HCT116 (cell line): ENCODE results near the gene RANBP10. TPM values are rescaled to one million over a fixed set of nuclear protein-coding genes. Genes with fewer than 3 reads are reported as not detected.

Experiments
- ATAC-seq: fragments of 200-7000 bp; cut with Tn5 transposase; 2 replicates; pipeline ENCODE4 v1.9.1; 2020; ENCODE audit warnings: mild to moderate bottlenecking, moderate library complexity
- BruUV-seq: library from RNA; stranded (reverse); fragments of 400-500 nt; replicated peaks from 2 replicates; lab custom pipeline; 2021; lab: Mats Ljungman, UMichigan
- CTCF ChIA-PET: fragments of 300-600 bp; sonication (Branson Sonifier 250); formaldehyde crosslinking; loops from one replicate; lab custom pipeline; 2021; ENCODE audit warnings: antibody characterized with exemption; lab: Charles Lee
- POLR2A ChIA-PET: fragments of 300-600, 350-600 bp; sonication (Branson Sonifier 250); formaldehyde crosslinking; loops from one replicate; lab custom pipeline; 2021; ENCODE audit warnings: antibody characterized with exemption; lab: Charles Lee
- RAD21 ChIA-PET, 2 experiments: fragments of 300-600 bp; sonication (Branson Sonifier 250); formaldehyde crosslinking; loops; one replicate each; lab custom pipeline; 2023; ENCODE audit warnings: low total read pairs in 2 of 2; ENCODE audit not compliant: uncharacterized antibody in 2 of 2, unreplicated experiment in 2 of 2, low non-redundant PET in 1 of 2; lab: Charles Lee
- DNase-seq: peaks from one replicate; pipeline ENCODE4 v3.0.0-alpha.2; 2010; ENCODE audit warnings: low read depth, low spot score
- H2AFZ ChIP-seq: fragments of 200-600 bp; shearing (Covaris generic), sonication (generic); 2 replicates; pipeline ENCODE4 v1.6.1; 2017; ENCODE audit warnings: low read depth, mixed run types, mixed read lengths, antibody characterized with exemption, low read length; ENCODE audit not compliant: poor library complexity, severe bottlenecking
- H3K27ac ChIP-seq: 2 replicates; pipeline ENCODE4 v1.5.1; 2012; ENCODE audit warnings: low read depth, low read length
- H3K27me3 ChIP-seq: fragments of 200-600 bp; sonication (generic); 2 replicates; pipeline ENCODE4 v1.6.1; 2016; ENCODE audit warnings: mixed run types, low read length, mixed read lengths; ENCODE audit not compliant: insufficient read depth
- H3K36me3 ChIP-seq, 2 experiments: fragments of 200-500 bp in 1 of 2; fragments of 200-600 bp in 1 of 2; sonication (Bioruptor generic) in 1 of 2; sonication (generic) in 1 of 2; 2 replicates each; pipeline versions ENCODE4 v1.5.1 to v1.6.1; 2014 to 2016; ENCODE audit warnings: low read length in 2 of 2, inconsistent platforms in 1 of 2, mixed read lengths in 1 of 2, mixed run types in 1 of 2; ENCODE audit not compliant: insufficient read depth in 2 of 2, control insufficient read depth in 1 of 2
- H3K4me1 ChIP-seq, 2 experiments: fragments of 200-600 bp in 1 of 2; sonication (generic) in 1 of 2; 2 replicates each; pipeline versions ENCODE4 v1.5.1 to v1.6.1; 2012 to 2017; ENCODE audit warnings: low read length in 2 of 2, inconsistent platforms in 1 of 2, mild to moderate bottlenecking in 1 of 2, mixed read lengths in 1 of 2, mixed run types in 1 of 2, moderate library complexity in 1 of 2; ENCODE audit not compliant: insufficient read depth in 2 of 2, control insufficient read depth in 1 of 2
- H3K4me2 ChIP-seq: fragments of 200-600 bp; sonication (generic); 2 replicates; pipeline ENCODE4 v1.6.1; 2017; ENCODE audit warnings: mixed run types, low read length, mixed read lengths
- H3K4me3 ChIP-seq, 2 experiments: fragments of 200-600 bp in 1 of 2; sonication (generic) in 1 of 2; replicated peaks in 1 of 2; 2 replicates each; pipeline ENCODE4 v1.5.1; 2011 to 2016; ENCODE audit warnings: low read length in 2 of 2, control low read depth in 1 of 2, low read depth in 1 of 2, mild to moderate bottlenecking in 1 of 2, mixed read lengths in 1 of 2, mixed run types in 1 of 2
- H3K79me2 ChIP-seq: fragments of 200-600 bp; sonication (generic); 2 replicates; pipeline ENCODE4 v1.6.1; 2017; ENCODE audit warnings: mild to moderate bottlenecking, mixed run types, low read length, moderate library complexity, mixed read lengths; ENCODE audit not compliant: insufficient read depth
- H3K9ac ChIP-seq: fragments of 200-600 bp; sonication (generic); 2 replicates; pipeline ENCODE4 v1.6.1; 2016; ENCODE audit warnings: low read length, mixed read lengths
- H3K9me2 ChIP-seq: fragments of 200-600 bp; sonication (generic), shearing (Covaris generic); 2 replicates; pipeline ENCODE4 v1.6.1; 2017; ENCODE audit warnings: mixed run types, mild to moderate bottlenecking, moderate library complexity; ENCODE audit not compliant: insufficient read depth
- H3K9me3 ChIP-seq, 2 experiments: fragments of 200-500 bp in 1 of 2; fragments of 200-600 bp in 1 of 2; sonication (Bioruptor generic) in 1 of 2; sonication (generic) in 1 of 2; 2 replicates each; pipeline ENCODE4 v1.6.1; 2014 to 2017; ENCODE audit warnings: low read length in 2 of 2, mixed read lengths in 2 of 2, inconsistent platforms in 1 of 2, low read depth in 1 of 2, mild to moderate bottlenecking in 1 of 2, mixed run types in 1 of 2, moderate library complexity in 1 of 2; ENCODE audit not compliant: control insufficient read depth in 1 of 2, insufficient read depth in 1 of 2
- H4K20me1 ChIP-seq: fragments of 200-600 bp; sonication (generic), shearing (Covaris generic); 2 replicates; pipeline ENCODE4 v1.6.1; 2017; ENCODE audit warnings: mixed run types, mild to moderate bottlenecking, moderate library complexity; ENCODE audit not compliant: insufficient read depth
- CBX3 ChIP-seq: IDR thresholded peaks from 2 replicates; pipeline ENCODE4 v1.6.1; 2012; ENCODE audit warnings: low read depth
- ELF1 ChIP-seq: IDR thresholded peaks from 2 replicates; pipeline ENCODE4 v1.6.1; 2012; ENCODE audit warnings: low read depth, borderline replicate concordance
- EZH2 ChIP-seq: fragments of 200-600 bp; sonication (generic); IDR thresholded peaks from 2 replicates; pipeline ENCODE4 v1.6.1; 2017; ENCODE audit warnings: antibody characterized with exemption, mixed run types
- EZH2phosphoT487 ChIP-seq: fragments of 200-600 bp; IDR thresholded peaks from 2 replicates; pipeline ENCODE4 v1.6.1; 2018; ENCODE audit warnings: antibody characterized with exemption, borderline replicate concordance
- FOSL1 ChIP-seq: IDR thresholded peaks from 2 replicates; pipeline ENCODE4 v1.6.1; 2012; ENCODE audit warnings: low read depth
- JUND ChIP-seq: IDR thresholded peaks from 2 replicates; pipeline ENCODE4 v1.6.1; 2012
- POLR2A ChIP-seq: IDR thresholded peaks from 2 replicates; pipeline ENCODE4 v1.7.0; 2011; ENCODE audit warnings: borderline replicate concordance; ENCODE audit not compliant: insufficient read depth, insufficient read length; ENCODE audit errors: extremely low read depth
- SP1 ChIP-seq: IDR thresholded peaks from 2 replicates; pipeline ENCODE4 v1.6.1; 2012; ENCODE audit warnings: low read depth
- YY1 ChIP-seq: IDR thresholded peaks from 2 replicates; pipeline ENCODE4 v1.6.1; 2011; ENCODE audit warnings: low read length, low read depth, moderate library complexity, mild to moderate bottlenecking; ENCODE audit not compliant: insufficient replicate concordance; ENCODE audit errors: extremely low read depth
- ZNF274 ChIP-seq: fragments of 200-500 bp; sonication (Bioruptor generic); IDR thresholded peaks from 2 replicates; pipeline ENCODE4 v1.6.1; 2014; ENCODE audit warnings: mild to moderate bottlenecking, low read depth, low read length, inconsistent platforms
- intact Hi-C: fragments of 100-400 bp; cut with micrococcal nuclease; formaldehyde crosslinking; loops from 2 replicates; pipeline ENCODE4 v1.10.0; 2022
- total RNA-seq: library from RNA; stranded (reverse); gene quantifications from one replicate; pipeline ENCODE4 v1.2.1, GENCODE V29; 2021; ENCODE audit not compliant: unreplicated experiment
- TF ChIP-seq, protein P1 (sequence below): IDR thresholded peaks from 2 replicates; pipeline ENCODE4 v1.6.1; 2011; ENCODE audit warnings: mild to moderate bottlenecking, low read length, moderate library complexity; ENCODE audit not compliant: insufficient replicate concordance; ENCODE audit errors: extremely low read depth
- TF ChIP-seq, protein P2 (sequence below): IDR thresholded peaks from 2 replicates; pipeline ENCODE4 v1.6.1; 2012
- TF ChIP-seq, protein P3 (sequence below): IDR thresholded peaks from 2 replicates; pipeline ENCODE4 v1.6.1; 2012; ENCODE audit warnings: low read depth

Gene RANBP10
- total RNA-seq, 1 experiment from 2014 or later: 16.9 TPM

DNA sequence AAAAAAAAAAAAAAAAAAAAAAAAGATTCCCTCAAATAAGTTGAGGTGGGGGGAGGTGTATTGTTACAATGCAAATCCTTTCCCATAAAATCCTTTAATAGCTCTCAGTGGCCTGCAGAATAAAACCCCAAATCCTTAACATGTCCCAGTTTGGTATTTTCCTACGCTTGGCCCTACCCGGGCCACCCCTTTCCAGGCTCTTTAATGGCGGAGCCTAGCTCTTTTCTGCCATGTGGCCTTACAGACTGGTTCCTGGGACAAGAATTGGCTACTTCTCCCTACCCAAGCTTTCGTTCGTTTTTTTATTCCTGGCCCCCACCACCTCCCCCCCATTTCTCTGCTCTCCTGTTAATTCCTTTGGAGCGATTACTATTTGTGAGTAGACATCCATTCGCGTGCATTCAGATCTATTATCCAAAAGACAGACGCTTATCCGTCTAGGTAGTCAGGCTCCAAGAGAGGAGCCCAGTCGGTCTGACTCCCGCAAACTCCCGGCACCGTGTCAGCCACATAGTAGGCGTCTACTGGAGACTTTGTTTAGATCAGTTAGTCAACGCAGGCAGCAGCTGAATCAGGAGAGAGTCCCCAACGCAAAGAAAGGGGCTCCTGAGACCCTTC, 34.9 kb upstream of the RANBP10 start:
- Histone ChIP-seq H3K27me3 (no peaks in the 10 kb centered on the region), H3K4me1 (peaks cover 16 to 44% of the 10 kb centered on the region in 2 experiments), H3K36me3 (no peaks in the 10 kb centered on the region), H3K4me3 (peak overlapping the region; percentile 65 to 69), H3K4me2 (peak overlapping the region; percentile 90), H3K9me2 (no peaks in the 10 kb centered on the region), H3K9me3 (no peaks in the 10 kb centered on the region), H4K20me1 (no peaks in the 10 kb centered on the region), H3K27ac (peak overlapping the region; percentile 96), H3K9ac (peak overlapping the region; percentile 69), H2AFZ (peak overlapping the region; percentile 72), H3K79me2 (peaks cover 19% of the 10 kb centered on the region; the same call in 1 of the 2 replicates)
- TF ChIP-seq POLR2A: peak; percentile 70
- TF ChIP-seq ZNF274: no peak
- TF ChIP-seq YY1: no peak
- intact Hi-C loops: no loop called here
- CTCF ChIA-PET: no interaction called here
- POLR2A ChIA-PET: no interaction called here
- RAD21 ChIA-PET: no interaction called here
- DNase-seq (no peak), ATAC-seq (peak; percentile 4)
- no TSS peak for BruUV-seq

DNA sequence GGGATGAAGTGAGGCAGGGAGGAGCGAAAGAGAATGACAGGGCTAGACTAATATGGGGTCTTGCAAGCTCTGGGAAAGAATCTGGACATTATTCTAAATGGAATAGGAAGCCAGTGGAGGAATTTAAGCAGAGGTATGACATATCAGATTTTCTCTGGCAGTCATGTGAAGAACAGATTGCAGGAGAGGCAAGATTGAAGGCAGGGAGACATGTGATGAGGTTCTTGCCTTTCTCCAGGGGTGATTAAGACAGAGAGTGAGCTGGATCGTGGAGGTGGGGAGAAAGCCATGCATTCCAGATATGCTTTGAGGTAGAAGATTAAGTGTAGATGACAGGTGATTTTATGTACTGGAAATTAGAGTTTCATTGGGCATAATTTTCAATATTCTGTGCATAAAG, 31.5 kb upstream of the RANBP10 start:
- H3K9me2 ChIP-seq: no peaks in the 10 kb centered on the region
- no peak overlapping the region for H3K4me3 ChIP-seq
- peaks cover 5 to 22% of the 10 kb centered on the region in 2 experiments; a peak in 3 of 4 replicates for H3K4me1 ChIP-seq
- H3K36me3 ChIP-seq: no peaks in the 10 kb centered on the region
- H3K79me2 ChIP-seq: peaks cover 11% of the 10 kb centered on the region
- ChIA-PET POLR2A (no interaction called here), RAD21 (no interaction called here), CTCF (no interaction called here)
- ATAC-seq: no peak
- intact Hi-C loops: no loop called here
- H3K4me2 ChIP-seq: no peak overlapping the region
- BruUV-seq: no TSS peak
- no peak overlapping the region for H2AFZ ChIP-seq
- no peak overlapping the region for H3K27ac ChIP-seq
- DNase-seq: no peak
- H3K9ac ChIP-seq: no peak overlapping the region
- no peaks in the 10 kb centered on the region for H3K9me3 ChIP-seq
- no peaks in the 10 kb centered on the region for H3K27me3 ChIP-seq
- no peaks in the 10 kb centered on the region for H4K20me1 ChIP-seq
- TF ChIP-seq JUND: no peak
- no peak for TF ChIP-seq YY1
- TF ChIP-seq, protein P1, sequence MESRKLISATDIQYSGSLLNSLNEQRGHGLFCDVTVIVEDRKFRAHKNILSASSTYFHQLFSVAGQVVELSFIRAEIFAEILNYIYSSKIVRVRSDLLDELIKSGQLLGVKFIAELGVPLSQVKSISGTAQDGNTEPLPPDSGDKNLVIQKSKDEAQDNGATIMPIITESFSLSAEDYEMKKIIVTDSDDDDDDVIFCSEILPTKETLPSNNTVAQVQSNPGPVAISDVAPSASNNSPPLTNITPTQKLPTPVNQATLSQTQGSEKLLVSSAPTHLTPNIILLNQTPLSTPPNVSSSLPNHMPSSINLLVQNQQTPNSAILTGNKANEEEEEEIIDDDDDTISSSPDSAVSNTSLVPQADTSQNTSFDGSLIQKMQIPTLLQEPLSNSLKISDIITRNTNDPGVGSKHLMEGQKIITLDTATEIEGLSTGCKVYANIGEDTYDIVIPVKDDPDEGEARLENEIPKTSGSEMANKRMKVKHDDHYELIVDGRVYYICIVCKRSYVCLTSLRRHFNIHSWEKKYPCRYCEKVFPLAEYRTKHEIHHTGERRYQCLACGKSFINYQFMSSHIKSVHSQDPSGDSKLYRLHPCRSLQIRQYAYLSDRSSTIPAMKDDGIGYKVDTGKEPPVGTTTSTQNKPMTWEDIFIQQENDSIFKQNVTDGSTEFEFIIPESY: no peak
- no peak for TF ChIP-seq ELF1
- no peak for TF ChIP-seq CBX3
- TF ChIP-seq EZH2: no peak
- no peak for TF ChIP-seq EZH2phosphoT487
- no peak for TF ChIP-seq FOSL1
- TF ChIP-seq, protein P2, sequence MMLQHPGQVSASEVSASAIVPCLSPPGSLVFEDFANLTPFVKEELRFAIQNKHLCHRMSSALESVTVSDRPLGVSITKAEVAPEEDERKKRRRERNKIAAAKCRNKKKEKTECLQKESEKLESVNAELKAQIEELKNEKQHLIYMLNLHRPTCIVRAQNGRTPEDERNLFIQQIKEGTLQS: no peak
- no peak for TF ChIP-seq SP1
- TF ChIP-seq, protein P3, sequence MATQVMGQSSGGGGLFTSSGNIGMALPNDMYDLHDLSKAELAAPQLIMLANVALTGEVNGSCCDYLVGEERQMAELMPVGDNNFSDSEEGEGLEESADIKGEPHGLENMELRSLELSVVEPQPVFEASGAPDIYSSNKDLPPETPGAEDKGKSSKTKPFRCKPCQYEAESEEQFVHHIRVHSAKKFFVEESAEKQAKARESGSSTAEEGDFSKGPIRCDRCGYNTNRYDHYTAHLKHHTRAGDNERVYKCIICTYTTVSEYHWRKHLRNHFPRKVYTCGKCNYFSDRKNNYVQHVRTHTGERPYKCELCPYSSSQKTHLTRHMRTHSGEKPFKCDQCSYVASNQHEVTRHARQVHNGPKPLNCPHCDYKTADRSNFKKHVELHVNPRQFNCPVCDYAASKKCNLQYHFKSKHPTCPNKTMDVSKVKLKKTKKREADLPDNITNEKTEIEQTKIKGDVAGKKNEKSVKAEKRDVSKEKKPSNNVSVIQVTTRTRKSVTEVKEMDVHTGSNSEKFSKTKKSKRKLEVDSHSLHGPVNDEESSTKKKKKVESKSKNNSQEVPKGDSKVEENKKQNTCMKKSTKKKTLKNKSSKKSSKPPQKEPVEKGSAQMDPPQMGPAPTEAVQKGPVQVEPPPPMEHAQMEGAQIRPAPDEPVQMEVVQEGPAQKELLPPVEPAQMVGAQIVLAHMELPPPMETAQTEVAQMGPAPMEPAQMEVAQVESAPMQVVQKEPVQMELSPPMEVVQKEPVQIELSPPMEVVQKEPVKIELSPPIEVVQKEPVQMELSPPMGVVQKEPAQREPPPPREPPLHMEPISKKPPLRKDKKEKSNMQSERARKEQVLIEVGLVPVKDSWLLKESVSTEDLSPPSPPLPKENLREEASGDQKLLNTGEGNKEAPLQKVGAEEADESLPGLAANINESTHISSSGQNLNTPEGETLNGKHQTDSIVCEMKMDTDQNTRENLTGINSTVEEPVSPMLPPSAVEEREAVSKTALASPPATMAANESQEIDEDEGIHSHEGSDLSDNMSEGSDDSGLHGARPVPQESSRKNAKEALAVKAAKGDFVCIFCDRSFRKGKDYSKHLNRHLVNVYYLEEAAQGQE: no peak
